ENCODE measurements around the gene SMG1.
"Not testable (repeated sequence)": the region's sequence is repeated elsewhere in the genome, so short reads cannot be mapped to it uniquely, and the experiment has no call there.

Gene SMG1

GRCh38 chr16:18757960-18758660, 168.1 kb downstream of the SMG1 start:
- DNase-seq = not testable (repeated sequence)

GRCh38 chr16:18756639-18757038, 169.6 kb downstream of the SMG1 start:
- DNase-seq = not testable (repeated sequence)
